GM18873 (cell line): Measurements from ENCODE around the gene CCDC192.
A peak's percentile ranks its signal among the peaks of the same experiment; 100 is the strongest.
"Not testable (repeated sequence)": the region's sequence is repeated elsewhere in the genome, so short reads cannot be mapped to it uniquely, and the experiment has no call there.

Source experiments
- ATAC-seq: cut with Tn5 transposase; IDR thresholded peaks from one replicate; pipeline ENCODE4 v1.9.1; 2021; ENCODE audit warnings: mild to moderate bottlenecking, moderate library complexity, moderate number of reproducible peaks; ENCODE audit not compliant: unreplicated experiment, low FRiP score

Gene CCDC192

DNA sequence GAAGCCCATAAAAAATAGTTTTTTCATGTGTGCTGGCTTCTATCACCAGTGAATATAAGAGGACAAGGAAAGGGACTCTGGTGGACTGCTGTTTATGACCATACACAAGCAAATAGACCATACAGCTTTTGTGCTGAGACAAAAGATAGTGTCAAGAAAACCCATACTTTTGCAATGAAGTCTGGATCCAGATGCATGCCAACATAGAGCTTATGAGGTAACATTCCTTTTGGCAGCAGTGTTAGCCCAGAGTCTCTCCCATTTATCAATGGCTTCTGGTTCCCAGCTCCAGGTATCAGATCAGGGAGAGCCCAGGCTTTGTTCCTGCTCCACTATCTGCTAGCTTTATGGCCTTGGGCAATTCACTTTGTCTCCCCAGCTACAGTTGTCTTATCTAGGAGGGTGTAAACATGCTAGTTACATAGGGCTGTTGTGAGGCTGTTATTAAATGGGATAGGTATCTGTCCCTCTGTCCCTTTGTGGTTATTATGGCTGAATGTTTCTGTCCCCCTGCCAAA, 55.6 kb downstream of the CCDC192 start:
- no peak for ATAC-seq

DNA sequence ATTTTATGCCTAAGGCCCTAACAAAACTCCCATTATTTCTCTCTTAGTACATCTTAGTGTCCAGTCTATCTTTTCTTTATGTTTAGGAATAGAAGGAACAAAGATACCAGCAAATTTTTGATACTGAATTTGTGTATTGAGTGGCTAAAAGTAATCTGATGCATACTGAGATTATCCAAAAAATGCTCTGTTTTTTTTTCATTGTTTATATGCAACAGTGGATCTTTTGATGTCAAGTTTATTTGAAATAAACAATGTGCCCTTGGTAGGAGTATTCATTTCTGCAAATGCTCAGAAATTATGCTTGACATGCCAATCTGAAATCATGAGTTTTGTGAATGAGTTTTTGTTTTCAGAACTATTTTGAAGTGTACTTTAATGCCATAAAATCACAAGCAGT, 58.7 kb downstream of the CCDC192 start:
- ATAC-seq: no peak

- no peak for ATAC-seq
Observed at GRCh38 chr5:127762412-127762811, 59.2 kb downstream of the CCDC192 start.

- ATAC-seq: no peak
Observed at GRCh38 chr5:127766676-127767335, 63.6 kb downstream of the CCDC192 start.

- no peak for ATAC-seq
Observed at GRCh38 chr5:127769386-127769785, 66.2 kb downstream of the CCDC192 start.

DNA sequence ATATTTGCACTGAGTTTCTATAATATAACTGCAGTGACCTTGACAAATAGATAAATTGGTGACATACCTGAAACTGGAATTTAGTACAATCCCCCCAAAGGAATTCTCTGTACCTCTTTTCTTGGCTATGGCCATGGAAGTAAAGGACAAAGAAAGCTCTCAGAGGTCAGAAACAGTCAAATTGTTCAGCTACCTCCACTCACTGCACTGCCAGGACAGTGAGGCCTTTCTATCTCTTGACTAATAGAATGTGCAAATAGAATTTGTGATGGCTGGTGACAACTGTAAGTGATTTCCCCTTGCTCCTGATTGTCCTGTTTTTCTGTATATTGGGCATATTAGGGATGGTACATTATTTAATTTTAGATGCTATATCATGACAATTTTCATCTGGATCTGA, 67.1 kb downstream of the CCDC192 start:
- no peak for ATAC-seq

DNA sequence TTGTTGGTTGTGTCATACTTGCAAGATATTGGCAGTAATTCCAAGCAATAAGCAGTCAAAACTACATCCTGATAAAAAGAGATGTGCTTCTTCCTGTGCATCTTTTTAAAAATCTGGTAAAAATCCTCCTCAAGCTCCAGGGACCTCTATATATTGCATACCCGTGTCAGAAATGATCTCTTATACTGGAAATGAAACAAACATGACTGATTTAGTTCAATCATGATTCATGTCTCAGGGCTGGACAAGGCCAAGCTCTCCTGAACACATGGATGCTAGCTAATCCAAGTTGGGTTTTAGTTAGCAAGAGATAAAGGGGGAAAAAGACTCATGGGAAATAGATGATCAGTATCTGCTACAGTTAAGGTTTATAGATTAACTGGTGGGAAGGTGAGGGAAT, 69.3 kb downstream of the CCDC192 start:
- no peak for ATAC-seq

DNA sequence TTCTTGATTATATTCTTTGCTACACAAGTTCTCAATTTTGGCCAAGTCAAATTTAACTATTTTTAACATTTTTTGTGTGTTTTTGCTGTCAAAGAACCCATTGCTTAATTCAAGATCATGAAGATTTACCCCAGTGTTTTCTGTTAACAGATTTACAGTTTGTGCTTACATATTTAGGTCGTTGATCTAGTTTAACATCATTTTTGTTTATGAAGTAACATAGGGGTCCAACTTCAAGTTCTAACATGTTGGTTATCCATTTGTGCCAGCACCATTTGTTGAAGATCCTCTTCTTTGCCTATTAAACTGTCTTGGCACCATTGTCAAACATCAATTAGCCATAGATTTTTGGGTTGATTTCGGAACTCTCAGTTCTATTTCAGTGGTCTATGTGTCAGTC, 71.0 kb downstream of the CCDC192 start:
- no peak for ATAC-seq

- ATAC-seq: no peak
Observed at GRCh38 chr5:127776477-127776876, 73.3 kb downstream of the CCDC192 start.

- ATAC-seq: no peak
Observed at GRCh38 chr5:127777957-127778356, 74.8 kb downstream of the CCDC192 start.

- not testable (repeated sequence) for ATAC-seq
Observed at GRCh38 chr5:127782450-127782849, 79.3 kb downstream of the CCDC192 start.

DNA sequence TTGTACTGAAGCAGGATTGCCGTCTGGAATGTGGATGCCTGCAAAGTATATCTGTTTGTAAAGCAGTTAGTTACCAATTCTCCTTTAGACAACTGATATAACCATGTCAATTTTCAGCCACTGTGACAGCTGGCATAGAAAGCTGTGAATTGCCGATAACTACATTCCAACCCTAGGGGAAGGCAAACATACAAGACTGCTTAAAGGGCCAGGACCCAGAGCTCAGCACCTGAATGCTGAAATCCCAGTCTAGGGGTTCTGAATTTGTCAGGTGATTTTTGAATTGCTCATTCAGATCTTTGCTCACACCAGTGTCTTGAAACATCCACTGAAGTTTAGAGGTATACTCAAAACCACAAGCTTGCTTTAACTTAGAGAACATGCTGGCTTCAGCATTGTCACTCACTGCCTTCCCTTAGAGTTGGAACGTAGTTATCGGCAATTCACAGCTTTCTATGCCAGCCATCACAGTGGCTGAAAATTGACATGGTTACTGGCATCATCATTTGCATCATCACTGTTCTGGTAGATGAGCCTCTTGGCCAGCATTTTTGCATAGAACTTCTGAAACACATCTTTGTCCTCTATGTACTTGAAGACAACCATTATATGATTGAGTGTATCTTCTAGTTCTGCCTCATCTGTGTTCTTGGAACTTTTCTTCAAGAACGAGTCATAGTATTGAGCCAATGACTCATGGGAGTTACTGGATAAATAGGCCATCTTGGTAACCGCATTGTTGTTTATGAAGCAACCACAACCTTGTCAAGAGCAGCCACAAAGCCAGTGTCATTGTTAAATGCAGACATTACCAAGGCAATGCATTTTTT, 82.1 kb downstream of the CCDC192 start:
- ATAC-seq: peak; percentile 94

GRCh38 chr5:127791439-127791838, 88.2 kb downstream of the CCDC192 start:
- no peak for ATAC-seq

- not testable (repeated sequence) for ATAC-seq
Observed at GRCh38 chr5:127791908-127792307, 88.7 kb downstream of the CCDC192 start.

DNA sequence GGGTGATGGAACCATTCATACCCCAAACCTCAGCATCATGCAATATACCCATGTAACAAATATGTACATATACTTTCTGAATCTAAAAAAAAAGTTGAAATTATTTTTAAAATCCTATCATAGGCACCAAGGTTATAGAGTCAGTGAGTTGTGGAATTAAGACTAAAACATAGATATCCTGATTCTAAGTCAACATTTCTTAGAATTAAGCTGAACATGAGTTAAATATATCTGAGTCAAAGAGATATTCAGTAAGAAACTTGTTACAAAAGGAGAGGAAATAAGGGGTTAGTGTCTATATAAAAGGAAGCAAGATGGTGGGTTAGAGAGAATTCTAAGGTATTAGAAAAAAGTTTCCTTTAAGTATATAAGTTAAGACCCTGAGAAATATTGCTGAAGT, 89.9 kb downstream of the CCDC192 start:
- ATAC-seq: no peak

GRCh38 chr5:127793879-127794278, 90.7 kb downstream of the CCDC192 start:
- no peak for ATAC-seq

GRCh38 chr5:127796211-127796610, 93.0 kb downstream of the CCDC192 start:
- no peak for ATAC-seq

DNA sequence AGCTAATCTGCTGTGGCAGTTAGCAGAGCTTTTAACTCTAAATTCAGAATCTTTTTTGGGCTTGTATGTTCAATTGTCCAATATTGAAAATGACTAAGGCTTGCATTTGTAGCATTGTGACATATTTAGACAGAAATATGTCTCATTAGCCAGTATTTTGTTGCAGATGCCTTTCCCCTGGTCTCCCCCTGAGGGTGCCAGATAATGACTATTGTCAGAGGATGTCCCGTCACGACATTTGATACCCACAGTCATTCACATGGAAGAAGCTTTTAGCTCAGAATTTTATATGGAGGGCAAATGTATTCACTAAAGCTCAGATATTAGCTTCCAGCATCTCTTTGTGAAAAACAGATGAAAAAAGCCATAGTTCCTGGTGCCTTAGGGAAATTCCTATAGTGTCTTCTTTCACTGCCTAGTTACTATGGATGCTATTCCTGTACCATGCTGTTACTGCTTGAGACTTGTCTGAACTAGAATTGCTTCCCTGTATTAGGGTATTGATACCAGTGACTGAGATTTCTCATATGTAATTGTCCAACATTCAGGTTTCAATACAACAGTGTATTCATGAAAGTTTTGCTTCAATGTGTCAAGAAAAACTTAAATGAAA, 96.2 kb downstream of the CCDC192 start:
- no peak for ATAC-seq

DNA sequence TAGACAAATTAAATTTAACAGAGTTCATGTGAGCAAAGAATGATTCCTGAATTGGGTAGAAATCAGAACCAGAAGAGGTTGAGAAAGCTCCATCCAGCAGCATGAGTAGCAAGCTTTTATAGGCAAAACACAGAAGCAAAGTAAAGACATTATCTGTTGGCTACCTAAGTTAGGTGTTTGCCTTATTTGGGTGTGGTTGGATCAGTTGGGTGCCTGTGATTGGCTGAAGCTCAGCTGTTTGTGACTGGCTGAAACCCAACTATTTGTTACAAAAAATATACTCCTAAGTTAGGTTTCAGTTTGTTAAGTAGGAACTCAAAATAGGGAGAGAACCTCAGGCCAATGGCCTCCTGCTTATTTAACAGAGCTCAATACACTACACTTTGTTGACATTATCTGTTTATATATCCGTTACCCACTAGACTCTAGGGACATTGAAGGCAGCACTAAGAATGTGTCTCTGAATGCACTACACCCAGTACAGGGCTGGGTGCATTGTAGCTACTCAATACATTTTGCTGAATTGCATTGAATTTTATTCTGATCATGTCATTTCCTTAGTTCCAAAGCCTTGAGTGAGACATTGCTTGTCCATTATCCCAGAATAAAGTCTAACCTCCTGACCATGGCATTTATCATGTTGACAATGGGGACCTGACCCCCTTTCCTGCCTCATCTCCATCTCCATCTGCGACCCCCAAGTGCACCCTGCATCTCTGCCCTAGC, 98.7 kb downstream of the CCDC192 start:
- ATAC-seq: no peak

DNA sequence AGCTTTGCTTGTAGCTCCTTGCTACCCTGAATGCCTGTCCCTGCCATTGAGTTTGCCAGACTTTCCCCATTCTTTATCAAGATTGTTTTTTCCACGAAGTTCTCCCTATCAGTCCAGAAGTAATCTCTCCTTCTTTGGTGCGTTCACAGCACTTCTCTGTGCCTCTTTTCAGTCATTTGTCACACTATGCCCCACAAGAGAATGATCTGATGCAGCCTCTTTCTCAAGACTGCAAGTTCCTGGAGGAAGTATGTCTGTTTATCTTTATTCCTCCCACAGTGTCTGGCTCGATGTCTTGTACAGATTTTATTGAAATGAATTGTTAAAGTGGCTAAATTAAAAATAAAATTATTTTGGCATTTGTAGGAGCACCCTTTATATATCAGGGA, 99.3 kb downstream of the CCDC192 start:
- no peak for ATAC-seq
